A673 (cell line): ENCODE measurements around the gene WBP1L. TPM values are rescaled to one million over a fixed set of nuclear protein-coding genes. Genes with fewer than 3 reads are reported as not detected.
"Not testable (repeated sequence)": the region's sequence is repeated elsewhere in the genome, so short reads cannot be mapped to it uniquely, and the experiment has no call there.

Experiments used
- BruUV-seq: library from RNA; stranded (reverse); fragments of 400-500 nt; replicated peaks from 2 replicates; lab custom pipeline; 2021; lab: Mats Ljungman, UMichigan
- CTCF ChIA-PET: fragments of 300-600 bp; sonication (Branson Sonifier 250); formaldehyde crosslinking; loops from one replicate; lab custom pipeline; 2022; ENCODE audit warnings: antibody characterized with exemption; lab: Charles Lee
- POLR2A ChIA-PET: fragments of 300-600 bp; sonication (Branson Sonifier 250); formaldehyde crosslinking; loops from one replicate; lab custom pipeline; 2022; ENCODE audit warnings: antibody characterized with exemption; ENCODE audit not compliant: low non-redundant PET; lab: Charles Lee
- DNase-seq: peaks from one replicate; pipeline ENCODE4 v3.0.0-alpha.2; 2015; ENCODE audit warnings: low spot score
- H3K27ac ChIP-seq: fragments of 200-600 bp; sonication (generic); 2 replicates; pipeline ENCODE4 v1.5.1; 2016; ENCODE audit warnings: mixed run types, low read depth, mild to moderate bottlenecking, mixed read lengths, antibody characterized with exemption, low read length; ENCODE audit not compliant: poor library complexity, severe bottlenecking
- H3K27me3 ChIP-seq: fragments of 200-600 bp; sonication (generic); replicated peaks from 2 replicates; pipeline ENCODE4 v1.6.1; 2017; ENCODE audit warnings: mixed run types, low read depth, mild to moderate bottlenecking, mixed read lengths, antibody characterized with exemption, low read length; ENCODE audit not compliant: insufficient read depth, poor library complexity
- H3K36me3 ChIP-seq: fragments of 200-600 bp; sonication (generic); 2 replicates; pipeline ENCODE4 v1.6.1; 2016; ENCODE audit warnings: mixed run types, mild to moderate bottlenecking, mixed read lengths, antibody characterized with exemption, low read length; ENCODE audit not compliant: insufficient read depth, poor library complexity, severe bottlenecking
- H3K4me1 ChIP-seq: fragments of 200-600 bp; sonication (generic); 2 replicates; pipeline ENCODE4 v1.6.1; 2017; ENCODE audit warnings: mixed run types, mild to moderate bottlenecking, mixed read lengths, antibody characterized with exemption, low read length; ENCODE audit not compliant: insufficient read depth, poor library complexity, severe bottlenecking
- H3K4me3 ChIP-seq: fragments of 200-600 bp; sonication (generic); 2 replicates; pipeline ENCODE4 v1.5.1; 2016; ENCODE audit warnings: low read depth, mixed run types, mild to moderate bottlenecking, mixed read lengths, low read length; ENCODE audit not compliant: poor library complexity, severe bottlenecking
- H3K9me3 ChIP-seq: fragments of 200-600 bp; sonication (generic); 2 replicates; pipeline ENCODE4 v1.6.1; 2016; ENCODE audit warnings: mixed run types, low read depth, mild to moderate bottlenecking, mixed read lengths, antibody characterized with exemption, low read length; ENCODE audit not compliant: poor library complexity, severe bottlenecking
- EZH2 ChIP-seq: fragments of 200-600 bp; sonication (generic); IDR thresholded peaks from 2 replicates; pipeline ENCODE4 v1.6.1; 2017; ENCODE audit warnings: borderline replicate concordance, low read depth, mild to moderate bottlenecking, mixed read lengths, antibody characterized with exemption, low read length; ENCODE audit not compliant: poor library complexity, severe bottlenecking
- intact Hi-C: fragments of 100-400 bp; cut with micrococcal nuclease; formaldehyde crosslinking; loops from one replicate; pipeline ENCODE4 v1.10.0; 2022; ENCODE audit not compliant: unreplicated experiment
- total RNA-seq: library from RNA; stranded (reverse); gene quantifications from 2 replicates; pipeline ENCODE4 v1.2.3, GENCODE V29; 2021
- TF ChIP-seq, protein P1 (sequence below): fragments of 300-800, 200-600 bp; sonication (generic); conservative IDR thresholded peaks from 2 replicates; pipeline ENCODE4 v1.5.1; 2017; ENCODE audit warnings: low read depth, mild to moderate bottlenecking, antibody characterized with exemption, low read length, moderate library complexity, mixed read lengths

The WBP1L gene
- total RNA-seq, 1 experiment from 2014 or later: 20.3 TPM

- intact Hi-C loops: no loop called here
- no peak for DNase-seq
- ChIA-PET POLR2A (no interaction called here), CTCF (no interaction called here)
- H3K4me3 ChIP-seq: no peak overlapping the region
- peaks cover 15% of the 10 kb centered on the region for H3K4me1 ChIP-seq
- H3K27me3 ChIP-seq: no peaks in the 10 kb centered on the region
- H3K36me3 ChIP-seq: no peaks in the 10 kb centered on the region
- no peak for TF ChIP-seq EZH2
- TF ChIP-seq, protein P1, sequence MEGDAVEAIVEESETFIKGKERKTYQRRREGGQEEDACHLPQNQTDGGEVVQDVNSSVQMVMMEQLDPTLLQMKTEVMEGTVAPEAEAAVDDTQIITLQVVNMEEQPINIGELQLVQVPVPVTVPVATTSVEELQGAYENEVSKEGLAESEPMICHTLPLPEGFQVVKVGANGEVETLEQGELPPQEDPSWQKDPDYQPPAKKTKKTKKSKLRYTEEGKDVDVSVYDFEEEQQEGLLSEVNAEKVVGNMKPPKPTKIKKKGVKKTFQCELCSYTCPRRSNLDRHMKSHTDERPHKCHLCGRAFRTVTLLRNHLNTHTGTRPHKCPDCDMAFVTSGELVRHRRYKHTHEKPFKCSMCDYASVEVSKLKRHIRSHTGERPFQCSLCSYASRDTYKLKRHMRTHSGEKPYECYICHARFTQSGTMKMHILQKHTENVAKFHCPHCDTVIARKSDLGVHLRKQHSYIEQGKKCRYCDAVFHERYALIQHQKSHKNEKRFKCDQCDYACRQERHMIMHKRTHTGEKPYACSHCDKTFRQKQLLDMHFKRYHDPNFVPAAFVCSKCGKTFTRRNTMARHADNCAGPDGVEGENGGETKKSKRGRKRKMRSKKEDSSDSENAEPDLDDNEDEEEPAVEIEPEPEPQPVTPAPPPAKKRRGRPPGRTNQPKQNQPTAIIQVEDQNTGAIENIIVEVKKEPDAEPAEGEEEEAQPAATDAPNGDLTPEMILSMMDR: no peak
- peaks cover 5% of the 10 kb centered on the region for H3K9me3 ChIP-seq
- no peak overlapping the region for H3K27ac ChIP-seq
- BruUV-seq: no TSS peak
Observed at GRCh38 chr10:102757323-102757722, 13.6 kb downstream of the WBP1L start.

DNA sequence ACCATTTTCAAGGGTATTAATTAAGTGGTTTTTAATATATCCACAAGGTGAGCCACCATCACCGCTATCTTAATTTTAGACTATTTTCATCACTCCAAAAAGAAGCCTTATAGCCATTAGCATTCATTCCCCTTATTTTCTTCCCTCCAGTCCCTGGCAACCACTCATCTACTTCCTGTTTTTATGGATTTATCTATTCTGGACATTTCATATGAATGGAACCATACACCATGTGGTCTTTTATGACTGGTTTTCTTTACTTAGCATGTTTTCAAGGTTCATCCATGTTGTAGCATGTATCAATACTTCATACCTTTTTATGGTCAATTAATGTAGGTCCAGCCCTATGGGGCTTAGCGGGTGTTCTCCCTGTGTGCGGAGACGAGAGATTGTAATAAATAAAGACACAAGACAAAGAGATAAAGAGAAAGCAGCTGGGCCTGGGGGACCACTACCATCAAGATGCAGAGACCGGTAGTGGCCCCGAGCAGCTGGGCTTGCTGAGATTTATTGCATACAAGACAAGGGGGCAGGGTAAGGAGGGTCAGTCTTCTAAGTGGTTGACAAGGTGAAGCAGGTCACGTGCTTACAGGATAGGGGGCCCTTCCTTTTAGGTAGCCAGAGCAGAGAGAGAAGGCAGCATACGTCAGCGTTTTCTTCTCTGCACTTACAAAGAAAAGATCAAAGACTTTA is 14.6 kb downstream of the WBP1L start:
- intact Hi-C loops: no loop called here
- Histone ChIP-seq H3K9me3 (peaks cover 5% of the 10 kb centered on the region), H3K36me3 (no peaks in the 10 kb centered on the region), H3K27ac (no peak overlapping the region), H3K27me3 (no peaks in the 10 kb centered on the region), H3K4me1 (peaks cover 13% of the 10 kb centered on the region), H3K4me3 (no peak overlapping the region)
- CTCF ChIA-PET: no interaction called here
- TF ChIP-seq, protein P1: no peak
- TF ChIP-seq EZH2: no peak
- no peak for DNase-seq
- no TSS peak for BruUV-seq
- POLR2A ChIA-PET: no interaction called here

DNA sequence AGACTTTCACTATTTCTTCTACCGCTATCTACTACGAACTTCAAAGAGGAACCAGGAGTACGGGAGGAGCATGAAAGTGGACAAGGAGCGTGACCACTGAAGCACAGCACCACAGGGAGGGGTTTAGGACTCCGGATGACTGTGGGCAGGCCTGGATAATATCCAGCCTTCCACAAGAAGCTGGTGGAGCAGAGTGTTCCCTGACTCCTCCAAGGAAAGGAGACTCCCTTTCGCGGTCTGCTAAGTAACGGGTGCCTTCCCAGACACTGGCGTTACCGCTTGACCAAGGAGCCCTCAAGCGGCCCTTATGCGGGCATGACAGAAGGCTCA is 15.2 kb downstream of the WBP1L start:
- H3K27ac ChIP-seq, H3K27me3 ChIP-seq, intact Hi-C loops, DNase-seq, CTCF ChIA-PET, POLR2A ChIA-PET, H3K9me3 ChIP-seq, H3K4me1 ChIP-seq, H3K36me3 ChIP-seq, H3K4me3 ChIP-seq, BruUV-seq: not testable (repeated sequence)
